IMR-90 (cell line): Measurements from ENCODE around the gene CARMIL1. TPM values are rescaled to one million over a fixed set of nuclear protein-coding genes. Genes with fewer than 3 reads are reported as not detected.

ENCODE experiments used
- ATAC-seq: fragments of 200-7000 bp; cut with Tn5 transposase; 2 replicates; pipeline ENCODE4 v1.9.1; 2020; ENCODE audit warnings: low read depth, mild to moderate bottlenecking, moderate library complexity
- BruUV-seq: library from RNA; stranded (reverse); fragments of 400-500 nt; replicated peaks from 2 replicates; lab custom pipeline; 2021; lab: Mats Ljungman, UMichigan
- CTCF ChIA-PET: fragments of 300-600 bp; formaldehyde crosslinking; extraction: SDS; loops from one replicate; lab custom pipeline; 2021; ENCODE audit warnings: antibody characterized with exemption; lab: Yijun Ruan, JAX
- POLR2A ChIA-PET: fragments of 300-600 bp; sonication (Branson Sonifier 250); formaldehyde crosslinking; loops from one replicate; lab custom pipeline; 2022; ENCODE audit warnings: antibody characterized with exemption; ENCODE audit not compliant: unreplicated experiment; lab: Charles Lee
- DNase-seq: peaks from one replicate; pipeline ENCODE4 v3.0.0; 2013
- H2AFZ ChIP-seq: replicated peaks from 2 replicates; pipeline ENCODE3; 2013; ENCODE audit warnings: low read length, mild to moderate bottlenecking; ENCODE audit not compliant: poor library complexity
- H2AK5ac ChIP-seq: 2 replicates; pipeline ENCODE4 v1.6.1; 2013; ENCODE audit warnings: low read depth, low read length, inconsistent platforms
- H2AK9ac ChIP-seq: replicated peaks from 2 replicates; pipeline ENCODE3; 2013; ENCODE audit warnings: mild to moderate bottlenecking, low read depth, low read length, moderate library complexity; ENCODE audit not compliant: poor library complexity
- H2BK120ac ChIP-seq: 2 replicates; pipeline ENCODE4 v1.6.1; 2013; ENCODE audit warnings: low read depth, low read length, inconsistent platforms
- H2BK15ac ChIP-seq: 3 replicates; pipeline ENCODE4 v1.6.1; 2013; ENCODE audit warnings: low read depth, low read length, inconsistent platforms
- H2BK20ac ChIP-seq: 2 replicates; pipeline ENCODE4 v1.6.1; 2013; ENCODE audit warnings: low read depth, mild to moderate bottlenecking, inconsistent platforms, low read length, moderate library complexity
- H2BK5ac ChIP-seq: 2 replicates; pipeline ENCODE4 v1.6.1; 2013; ENCODE audit warnings: mild to moderate bottlenecking, low read depth, low read length, inconsistent platforms; ENCODE audit not compliant: poor library complexity, severe bottlenecking
- H3K14ac ChIP-seq: replicated peaks from 2 replicates; pipeline ENCODE4 v1.6.1; 2013; ENCODE audit warnings: low read depth, low read length, inconsistent platforms
- H3K18ac ChIP-seq: 2 replicates; pipeline ENCODE4 v1.6.1; 2013; ENCODE audit warnings: low read depth, low read length, control low read depth
- H3K23ac ChIP-seq: 2 replicates; pipeline ENCODE4 v1.6.1; 2013; ENCODE audit warnings: low read depth, low read length, inconsistent platforms
- H3K27ac ChIP-seq: 2 replicates; pipeline ENCODE4 v1.5.1; 2013; ENCODE audit warnings: mild to moderate bottlenecking, control low read depth, low read length; ENCODE audit not compliant: insufficient read depth
- H3K27me3 ChIP-seq: 2 replicates; pipeline ENCODE4 v1.6.1; 2013; ENCODE audit warnings: low read length; ENCODE audit not compliant: control insufficient read depth, insufficient read depth
- H3K36me3 ChIP-seq: 2 replicates; pipeline ENCODE4 v1.6.1; 2013; ENCODE audit warnings: low read length, mixed read lengths; ENCODE audit not compliant: control insufficient read depth, insufficient read depth
- H3K4ac ChIP-seq: 2 replicates; pipeline ENCODE4 v1.6.1; 2013; ENCODE audit warnings: low read depth, low read length, inconsistent platforms
- H3K4me1 ChIP-seq: 2 replicates; pipeline ENCODE4 v1.6.1; 2013; ENCODE audit warnings: low read length, mixed read lengths; ENCODE audit not compliant: control insufficient read depth, insufficient read depth
- H3K4me2 ChIP-seq: 2 replicates; pipeline ENCODE4 v1.6.1; 2013; ENCODE audit warnings: low read depth, mild to moderate bottlenecking, control low read depth, low read length, moderate library complexity
- H3K4me3 ChIP-seq: 2 replicates; pipeline ENCODE4 v1.5.1; 2013; ENCODE audit warnings: low read depth, mild to moderate bottlenecking, control low read depth, low read length, moderate library complexity; ENCODE audit not compliant: insufficient read depth
- H3K56ac ChIP-seq: 2 replicates; pipeline ENCODE4 v1.6.1; 2013; ENCODE audit warnings: low read length, inconsistent platforms; ENCODE audit not compliant: insufficient read depth; ENCODE audit errors: extremely low read depth
- H3K79me1 ChIP-seq, 2 experiments: 2 replicates each; pipeline ENCODE4 v1.6.1; 2013; ENCODE audit warnings: low read length in 2 of 2, inconsistent platforms in 1 of 2, low read depth in 1 of 2
- H3K9ac ChIP-seq: 2 replicates; pipeline ENCODE4 v1.6.1; 2013; ENCODE audit warnings: low read depth, low read length, control low read depth
- H3K9me1 ChIP-seq: 2 replicates; pipeline ENCODE4 v1.6.1; 2013; ENCODE audit warnings: low read length, inconsistent platforms; ENCODE audit not compliant: insufficient read depth
- H3K9me3 ChIP-seq: 2 replicates; pipeline ENCODE4 v1.6.1; 2013; ENCODE audit warnings: low read length; ENCODE audit not compliant: control insufficient read depth, insufficient read depth
- H4K20me1 ChIP-seq: 2 replicates; pipeline ENCODE4 v1.6.1; 2013; ENCODE audit warnings: low read length, inconsistent platforms; ENCODE audit not compliant: insufficient read depth
- H4K5ac ChIP-seq: 2 replicates; pipeline ENCODE4 v1.6.1; 2013; ENCODE audit warnings: mild to moderate bottlenecking, low read depth, low read length, control low read depth
- H4K8ac ChIP-seq, 2 experiments: 2 replicates each; pipeline ENCODE4 v1.6.1; 2013; ENCODE audit warnings: low read depth in 2 of 2, low read length in 2 of 2, control low read depth in 1 of 2, inconsistent platforms in 1 of 2
- H4K91ac ChIP-seq: 2 replicates; pipeline ENCODE4 v1.6.1; 2013; ENCODE audit warnings: low read depth, low read length, inconsistent platforms; ENCODE audit not compliant: insufficient read depth
- BHLHE40 ChIP-seq: fragments of 150-350 bp; IDR thresholded peaks from 2 replicates; pipeline ENCODE4 v1.6.1; 2016; ENCODE audit warnings: mild to moderate bottlenecking, low read depth, low read length
- CEBPB ChIP-seq: IDR thresholded peaks from 2 replicates; pipeline ENCODE4 v1.6.1; 2012; ENCODE audit warnings: low read depth, low read length, improper control_type of control experiment
- CHD1 ChIP-seq: IDR thresholded peaks from 2 replicates; pipeline ENCODE4 v1.6.1; 2012; ENCODE audit warnings: low read depth, low read length, improper control_type of control experiment
- CTCF ChIP-seq: conservative IDR thresholded peaks from 2 replicates; pipeline ENCODE4 v1.5.1; 2012; ENCODE audit warnings: mild to moderate bottlenecking, low read depth, low read length, improper control_type of control experiment
- FOS ChIP-seq: fragments of 150-350 bp; IDR thresholded peaks from 2 replicates; pipeline ENCODE4 v1.6.1; 2016; ENCODE audit warnings: low read depth, low read length
- MAFK ChIP-seq: IDR thresholded peaks from 2 replicates; pipeline ENCODE4 v1.6.1; 2012; ENCODE audit warnings: low read depth, low read length, improper control_type of control experiment
- MAZ ChIP-seq: IDR thresholded peaks from 2 replicates; pipeline ENCODE4 v1.6.1; 2012; ENCODE audit warnings: low read depth, mild to moderate bottlenecking, low read length, improper control_type of control experiment, moderate library complexity, borderline replicate concordance
- MXI1 ChIP-seq: IDR thresholded peaks from 2 replicates; pipeline ENCODE4 v1.6.1; 2012; ENCODE audit warnings: low read depth, mild to moderate bottlenecking, low read length, moderate library complexity, borderline replicate concordance
- NFE2L2 ChIP-seq: fragments of 150-350 bp; IDR thresholded peaks from 2 replicates; pipeline ENCODE4 v1.6.1; 2016; ENCODE audit warnings: low read depth, mild to moderate bottlenecking, low read length
- POLR2A ChIP-seq: IDR thresholded peaks from 2 replicates; pipeline ENCODE4 v1.6.1; 2012; ENCODE audit warnings: mild to moderate bottlenecking, low read depth, low read length
- RAD21 ChIP-seq: IDR thresholded peaks from 2 replicates; pipeline ENCODE4 v1.6.1; 2012; ENCODE audit warnings: low read length, improper control_type of control experiment
- RCOR1 ChIP-seq: IDR thresholded peaks from 2 replicates; pipeline ENCODE4 v1.6.1; 2012; ENCODE audit warnings: mild to moderate bottlenecking, low read length, improper control_type of control experiment; ENCODE audit not compliant: insufficient replicate concordance
- RFX5 ChIP-seq: IDR thresholded peaks from 2 replicates; pipeline ENCODE4 v1.8.0; 2012; ENCODE audit warnings: low read depth, mild to moderate bottlenecking, low read length, moderate library complexity
- SMC3 ChIP-seq: fragments of 150-350 bp; IDR thresholded peaks from 2 replicates; pipeline ENCODE4 v1.6.1; 2016; ENCODE audit warnings: low read depth, mild to moderate bottlenecking, antibody characterized with exemption, low read length, moderate library complexity
- WGBS, 2 experiments: methylation state at CpG; one replicate each; pipeline versions ENCODE4 v1.1.5 to v1.1.7; 2013; ENCODE audit warnings: missing lambda C conversion rate in 2 of 2; ENCODE audit not compliant: insufficient read length in 1 of 2; ENCODE audit errors: extremely low coverage in 2 of 2; 5-methylcytosine and 5-hydroxymethylcytosine counted together
- dilution Hi-C: fragments of 300-500 bp; cut with HindIII; formaldehyde crosslinking; loops from one replicate; pipeline ENCODE4 v1.14.3; 2018; ENCODE audit warnings: low sequenced_read_pairs; ENCODE audit not compliant: unreplicated experiment
- in situ Hi-C: fragments of 300-500 bp; cut with MboI; formaldehyde crosslinking; loops from 3 replicates; pipeline ENCODE4 v1.14.3; 2019; ENCODE audit warnings: low sequenced_read_pairs, inconsistent platforms, mixed read lengths
- intact Hi-C: fragments of 100-400 bp; cut with micrococcal nuclease; formaldehyde crosslinking; loops from 2 replicates; pipeline ENCODE4 v1.10.0; 2022
- polyA plus RNA-seq, 3 experiments: library from polyadenylated mRNA; depleted of rRNA; stranded (reverse); fragments of >200 nt; gene quantifications; 2 replicates each; pipeline ENCODE4 v1.2.3, GENCODE V29; 2012; ENCODE audit warnings: low replicate concordance in 1 of 3
- total RNA-seq: library from RNA; depleted of rRNA; stranded (reverse); fragments of >200 nt; gene quantifications from 2 replicates; pipeline ENCODE4 v1.2.3, GENCODE V29; 2012
- TF ChIP-seq, protein P1 (sequence below): fragments of 150-350 bp; IDR thresholded peaks from 2 replicates; pipeline ENCODE4 v1.6.1; 2016; ENCODE audit warnings: low read depth, mild to moderate bottlenecking, low read length, moderate library complexity, borderline replicate concordance
- TF ChIP-seq, protein P2 (sequence below): fragments of 150-350 bp; IDR thresholded peaks from 2 replicates; pipeline ENCODE4 v1.6.1; 2017; ENCODE audit warnings: mild to moderate bottlenecking, antibody characterized with exemption, low read length, low read depth

The CARMIL1 gene
- total and polyA plus RNA-seq, 2 of the 4 experiments (the other 2 are of a cell fraction), result 1.3 to 2.9 TPM

DNA sequence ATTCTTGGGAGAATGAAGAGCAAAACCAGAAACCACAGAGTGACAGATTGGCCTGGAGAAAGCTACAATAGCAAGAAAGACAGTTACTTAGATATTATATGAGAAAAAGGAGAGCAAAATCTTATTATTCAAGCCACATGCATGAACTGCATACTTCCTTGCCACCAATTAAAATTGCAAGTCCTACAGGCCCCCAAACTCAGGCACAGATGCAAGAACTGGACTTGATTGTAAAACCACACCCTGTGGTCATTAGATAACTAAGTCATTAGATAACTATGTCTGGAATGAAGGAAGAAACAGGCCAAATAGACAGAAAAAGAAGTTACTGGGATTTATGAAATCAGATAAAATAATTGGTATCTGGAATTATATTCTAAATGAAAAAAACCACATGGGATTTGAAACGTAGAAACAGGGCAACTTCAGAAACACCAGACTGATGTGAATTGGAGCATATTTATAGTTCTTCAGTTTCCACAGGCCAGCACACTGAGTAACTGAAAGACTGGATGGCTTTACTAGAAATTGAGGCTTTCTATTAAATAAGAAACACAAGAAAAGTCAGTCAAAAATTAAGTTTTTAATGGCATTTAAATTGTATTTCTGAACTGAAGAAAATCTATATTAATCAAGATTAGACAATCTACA lies 49.4 kb upstream of the CARMIL1 start:
- Histone ChIP-seq H3K23ac (peak overlapping the region; percentile 83), H4K8ac (peak overlapping the region; percentile 20 to 61; a peak in 2 of 4 replicates), H2AFZ (no peak overlapping the region), H3K27me3 (no peaks in the 10 kb centered on the region), H3K14ac (peak overlapping the region; percentile 90), H3K36me3 (no peaks in the 10 kb centered on the region), H3K27ac (no peak overlapping the region), H3K18ac (no peak overlapping the region), H2BK20ac (peak overlapping the region; percentile 96), H3K9ac (no peak overlapping the region), H3K9me1 (peaks cover 7% of the 10 kb centered on the region), H2BK15ac (no peak overlapping the region; the same call in 2 of the 3 replicates), H4K5ac (no peak overlapping the region), H3K4me3 (no peak overlapping the region), H3K4me1 (peaks cover 5% of the 10 kb centered on the region), H2AK5ac (no peak overlapping the region), H3K56ac (no peak overlapping the region), H2BK5ac (no peak overlapping the region), H4K91ac (peak overlapping the region; percentile 89; the same call in 1 of the 2 replicates), H3K79me1 (no peaks in the 10 kb centered on the region), H3K9me3 (no peaks in the 10 kb centered on the region), H4K20me1 (no peaks in the 10 kb centered on the region), H2AK9ac (no peak overlapping the region), H3K4me2 (no peak overlapping the region), H3K4ac (peak overlapping the region; percentile 85; the same call in 1 of the 2 replicates), H2BK120ac (peak overlapping the region; percentile 96)
- dilution Hi-C loops, result no loop called here
- no CpG with 5 or more reads among the region's 1 CpG for WGBS, 2 experiments
- intact Hi-C loops, result no loop called here
- BruUV-seq, result no TSS peak
- peak; percentile 59 for DNase-seq
- in situ Hi-C loops, result loop anchor here (10.0 kb wide), 1 partner anchor 325 kb away; no protein-coding TSS in a partner anchor
- ChIA-PET CTCF (no interaction called here), POLR2A (no interaction called here)
- no peak for TF ChIP-seq MAFK
- TF ChIP-seq RAD21, result no peak
- TF ChIP-seq BHLHE40, result no peak
- no peak for TF ChIP-seq FOS
- TF ChIP-seq RCOR1, result no peak
- TF ChIP-seq, protein P1, sequence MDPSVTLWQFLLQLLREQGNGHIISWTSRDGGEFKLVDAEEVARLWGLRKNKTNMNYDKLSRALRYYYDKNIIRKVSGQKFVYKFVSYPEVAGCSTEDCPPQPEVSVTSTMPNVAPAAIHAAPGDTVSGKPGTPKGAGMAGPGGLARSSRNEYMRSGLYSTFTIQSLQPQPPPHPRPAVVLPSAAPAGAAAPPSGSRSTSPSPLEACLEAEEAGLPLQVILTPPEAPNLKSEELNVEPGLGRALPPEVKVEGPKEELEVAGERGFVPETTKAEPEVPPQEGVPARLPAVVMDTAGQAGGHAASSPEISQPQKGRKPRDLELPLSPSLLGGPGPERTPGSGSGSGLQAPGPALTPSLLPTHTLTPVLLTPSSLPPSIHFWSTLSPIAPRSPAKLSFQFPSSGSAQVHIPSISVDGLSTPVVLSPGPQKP, result no peak
- no peak for TF ChIP-seq CHD1
- TF ChIP-seq MAZ, result no peak
- TF ChIP-seq, protein P2, sequence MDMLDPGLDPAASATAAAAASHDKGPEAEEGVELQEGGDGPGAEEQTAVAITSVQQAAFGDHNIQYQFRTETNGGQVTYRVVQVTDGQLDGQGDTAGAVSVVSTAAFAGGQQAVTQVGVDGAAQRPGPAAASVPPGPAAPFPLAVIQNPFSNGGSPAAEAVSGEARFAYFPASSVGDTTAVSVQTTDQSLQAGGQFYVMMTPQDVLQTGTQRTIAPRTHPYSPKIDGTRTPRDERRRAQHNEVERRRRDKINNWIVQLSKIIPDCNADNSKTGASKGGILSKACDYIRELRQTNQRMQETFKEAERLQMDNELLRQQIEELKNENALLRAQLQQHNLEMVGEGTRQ, result no peak
- no peak for TF ChIP-seq SMC3
- no peak for TF ChIP-seq RFX5
- no peak for TF ChIP-seq CEBPB
- TF ChIP-seq POLR2A, result no peak
- TF ChIP-seq MXI1, result no peak
- TF ChIP-seq NFE2L2, result no peak
- TF ChIP-seq CTCF, result no peak
- ATAC-seq, result peak; percentile 62
